ENCODE measurements around the gene ZDHHC14.
"Not testable (repeated sequence)": the region's sequence is repeated elsewhere in the genome, so short reads cannot be mapped to it uniquely, and the experiment has no call there.

ZDHHC14 gene

GRCh38 chr6:157688275-157688959 lies 307.4 kb downstream of the ZDHHC14 start:
- FAIRE-seq (no peak), DNase-seq (ENCODE audit: extremely low spot score, insufficient read length, low read depth) (no peak)

GRCh38 chr6:157688960-157689599 lies 308.1 kb downstream of the ZDHHC14 start:
- DNase-seq (ENCODE audit: extremely low spot score, insufficient read length, low read depth) (no peak), FAIRE-seq (no peak)

GRCh38 chr6:157689875-157690274 lies 308.9 kb downstream of the ZDHHC14 start:
- FAIRE-seq (no peak), DNase-seq (ENCODE audit: extremely low spot score, insufficient read length, low read depth) (no peak)

GRCh38 chr6:157690441-157691210 lies 309.6 kb downstream of the ZDHHC14 start:
- no peak for DNase-seq (ENCODE audit: extremely low spot score, insufficient read length, low read depth)
- FAIRE-seq: no peak

GRCh38 chr6:157691621-157692020 lies 310.6 kb downstream of the ZDHHC14 start:
- FAIRE-seq; DNase-seq (ENCODE audit: extremely low spot score, insufficient read length, low read depth): not testable (repeated sequence)

GRCh38 chr6:157693867-157694266 lies 312.9 kb downstream of the ZDHHC14 start:
- FAIRE-seq: no peak
- no peak for DNase-seq (ENCODE audit: extremely low spot score, insufficient read length, low read depth)

- no peak for FAIRE-seq
- no peak for DNase-seq (ENCODE audit: extremely low spot score, insufficient read length, low read depth)
These were observed 314.5 kb downstream of the ZDHHC14 start for GRCh38 chr6:157695301-157696040.

- no peak for DNase-seq (ENCODE audit: extremely low spot score, insufficient read length, low read depth)
- no peak for FAIRE-seq
These were observed 319.0 kb downstream of the ZDHHC14 start for GRCh38 chr6:157699777-157700636.

- FAIRE-seq; DNase-seq (ENCODE audit: extremely low spot score, insufficient read length, low read depth): not testable (repeated sequence)
These were observed 325.4 kb downstream of the ZDHHC14 start for GRCh38 chr6:157706351-157706750.

- FAIRE-seq (no peak), DNase-seq (ENCODE audit: extremely low spot score, insufficient read length, low read depth) (no peak)
These were observed 325.9 kb downstream of the ZDHHC14 start for GRCh38 chr6:157706883-157707282.

- no peak for FAIRE-seq
- no peak for DNase-seq (ENCODE audit: extremely low spot score, insufficient read length, low read depth)
These were observed 326.6 kb downstream of the ZDHHC14 start for GRCh38 chr6:157707576-157707975.

- no peak for DNase-seq (ENCODE audit: extremely low spot score, insufficient read length, low read depth)
- FAIRE-seq: no peak
These were observed 327.2 kb downstream of the ZDHHC14 start for GRCh38 chr6:157708239-157708638.

- DNase-seq (ENCODE audit: extremely low spot score, insufficient read length, low read depth): no peak
- no peak for FAIRE-seq
These were observed 327.9 kb downstream of the ZDHHC14 start for GRCh38 chr6:157708933-157709332.

- no peak for FAIRE-seq
These were observed 328.6 kb downstream of the ZDHHC14 start for GRCh38 chr6:157709555-157709954.

GRCh38 chr6:157710604-157711003 lies 329.6 kb downstream of the ZDHHC14 start:
- DNase-seq (ENCODE audit: extremely low spot score, insufficient read length, low read depth) (no peak), FAIRE-seq (no peak)

More at GRCh38 chr6:157709555-157709954, 328.6 kb downstream of the ZDHHC14 start:
- DNase-seq (ENCODE audit: extremely low spot score, insufficient read length, low read depth): no peak

- DNase-seq (ENCODE audit: extremely low spot score, insufficient read length, low read depth): no peak
- no peak for FAIRE-seq
These were observed 330.1 kb downstream of the ZDHHC14 start for GRCh38 chr6:157711060-157711459.

- DNase-seq (ENCODE audit: extremely low spot score, insufficient read length, low read depth) (no peak), FAIRE-seq (no peak)
These were observed 331.8 kb downstream of the ZDHHC14 start for GRCh38 chr6:157712585-157713295.

- DNase-seq (ENCODE audit: extremely low spot score, insufficient read length, low read depth) (no peak), FAIRE-seq (no peak)
These were observed 332.6 kb downstream of the ZDHHC14 start for GRCh38 chr6:157713451-157714152.

Data from GM18507 (cell line).